ENCODE data around the gene BCL2L13.
"Not testable (repeated sequence)": the region's sequence is repeated elsewhere in the genome, so short reads cannot be mapped to it uniquely, and the experiment has no call there.

BCL2L13 gene

DNA sequence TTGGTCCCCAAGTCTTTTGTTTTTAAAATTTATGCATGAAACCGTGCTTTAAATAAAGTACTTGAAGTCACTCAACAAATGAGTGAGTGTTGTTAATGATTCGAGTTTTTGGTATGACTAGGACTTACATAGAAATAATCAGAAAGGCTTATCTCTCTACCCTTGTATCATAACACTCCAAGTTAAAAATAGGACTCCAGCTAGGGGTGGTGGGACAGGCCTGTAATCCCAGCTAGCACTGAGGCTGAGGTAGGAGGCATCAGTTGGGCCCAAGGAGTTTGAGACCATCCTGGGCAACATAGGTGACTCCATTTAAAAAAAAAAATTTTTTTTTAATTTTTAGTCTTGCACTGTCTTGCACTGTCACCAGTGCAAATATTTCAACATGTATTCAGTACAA, 55.6 kb downstream of the BCL2L13 start:
- no peak for DNase-seq (ENCODE audit: low read depth in 1 of 2, low spot score in 1 of 2)

- no peak for DNase-seq (ENCODE audit: low read depth in 1 of 2, low spot score in 1 of 2)
These were observed 56.2 kb downstream of the BCL2L13 start for GRCh38 chr22:17694752-17695151.

DNA sequence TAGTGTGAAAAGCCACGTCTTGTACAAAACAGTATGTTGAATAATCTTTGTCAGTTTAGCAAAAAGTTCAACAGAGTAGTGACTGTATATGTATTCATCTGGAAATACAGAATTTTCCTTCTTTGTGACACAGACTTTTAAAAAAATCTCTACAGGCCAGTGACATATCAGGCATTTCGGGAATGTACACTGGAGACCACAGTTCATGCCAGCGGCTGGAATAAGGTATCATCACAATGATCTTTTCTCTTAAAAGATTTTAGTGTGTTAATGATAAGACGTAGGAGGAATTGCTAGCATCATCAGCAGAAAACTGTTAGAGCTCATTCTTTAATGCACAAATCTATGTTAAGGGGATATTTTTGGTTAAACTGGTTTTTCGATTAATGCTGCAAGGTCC, 57.4 kb downstream of the BCL2L13 start:
- DNase-seq (ENCODE audit: low read depth in 1 of 2, low spot score in 1 of 2), result no peak

DNA sequence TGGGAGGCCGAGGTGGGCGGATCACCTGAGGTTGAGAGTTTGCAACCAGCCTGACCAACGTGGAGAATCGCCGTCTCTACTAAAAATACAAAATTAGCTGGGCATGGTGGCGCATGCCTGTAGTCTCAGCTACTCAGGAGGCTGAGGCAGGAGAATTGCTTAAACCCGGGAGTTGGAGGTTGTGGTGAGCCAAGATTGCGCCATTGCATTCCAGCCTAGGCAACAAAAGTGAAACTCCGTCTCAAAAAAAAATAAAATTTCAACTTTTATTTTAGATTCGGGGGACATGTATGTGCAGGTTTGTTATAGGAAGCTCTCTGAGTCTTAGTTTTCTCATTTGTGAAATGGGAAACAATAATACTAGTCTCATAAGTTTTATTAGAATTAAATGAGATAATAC, 58.6 kb downstream of the BCL2L13 start:
- DNase-seq (ENCODE audit: low read depth in 1 of 2, low spot score in 1 of 2), result not testable (repeated sequence)

DNA sequence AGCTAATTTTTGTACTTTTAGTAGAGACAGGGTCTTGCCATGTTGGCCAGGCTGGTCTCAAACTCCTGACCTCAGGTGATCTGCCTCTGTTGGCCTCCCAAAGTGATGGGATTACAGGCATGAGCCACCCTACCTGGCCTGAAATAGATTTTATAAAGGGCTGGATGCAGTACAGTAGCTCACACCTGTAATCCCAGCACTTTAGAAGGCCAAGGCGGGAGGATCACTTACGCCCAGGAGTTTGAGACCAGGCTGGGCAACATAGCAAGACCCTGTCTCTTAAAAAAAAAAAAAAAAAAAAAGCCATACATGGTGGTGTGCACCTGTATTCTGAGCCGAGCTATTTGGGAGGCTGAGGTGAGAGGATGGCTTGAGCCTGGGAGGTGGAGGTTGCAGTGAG, 59.7 kb downstream of the BCL2L13 start:
- not testable (repeated sequence) for DNase-seq (ENCODE audit: low read depth in 1 of 2, low spot score in 1 of 2)

DNA sequence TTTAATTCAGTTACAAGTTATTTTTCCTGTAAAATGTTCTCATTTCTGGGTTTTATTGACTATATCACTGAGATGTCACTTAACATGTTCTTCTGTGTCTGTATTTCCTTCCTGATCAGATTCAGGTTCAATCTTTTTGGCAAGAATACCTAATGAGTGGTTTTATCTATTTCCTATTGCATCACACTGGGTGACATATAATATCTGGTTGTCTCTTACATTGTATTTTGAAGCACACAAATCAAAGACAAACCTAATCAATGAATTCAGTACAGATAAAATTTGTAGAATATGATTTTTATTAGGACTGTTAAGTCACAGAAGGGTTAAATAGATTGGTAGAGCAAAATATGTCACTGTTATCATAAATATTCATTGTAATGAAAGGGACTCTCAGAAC, 60.4 kb downstream of the BCL2L13 start:
- DNase-seq (ENCODE audit: low read depth in 1 of 2, low spot score in 1 of 2), result no peak

DNA sequence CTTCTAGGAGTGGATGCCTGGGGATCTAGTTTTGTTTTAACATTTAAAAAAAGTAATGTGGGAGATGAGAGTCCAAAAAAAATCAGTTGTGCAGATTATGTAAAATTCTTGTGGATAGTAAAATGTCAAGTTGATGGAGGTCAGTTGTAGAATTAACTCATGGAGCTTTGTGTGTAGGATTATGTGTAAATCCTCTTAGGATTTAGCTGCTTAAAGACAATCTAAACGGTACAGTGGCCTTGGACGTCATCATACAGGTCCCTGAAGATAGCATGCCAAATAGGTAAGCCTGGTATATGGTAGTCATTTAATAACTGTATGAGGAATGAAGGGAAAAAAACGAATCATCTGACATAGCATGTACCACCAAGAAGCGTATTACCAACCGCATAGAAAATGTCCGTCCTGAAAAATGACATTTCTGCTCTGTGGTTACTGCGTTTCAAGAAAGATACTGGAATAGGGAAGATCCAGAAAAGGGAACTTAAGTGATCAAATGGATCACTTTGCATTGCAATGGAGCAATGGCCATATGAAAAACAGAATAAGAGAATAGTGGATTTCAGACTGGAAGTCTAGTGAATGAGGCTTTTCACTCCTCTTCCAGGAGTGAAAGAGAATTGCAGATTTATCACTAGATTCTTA, 61.3 kb downstream of the BCL2L13 start:
- DNase-seq (ENCODE audit: low read depth in 1 of 2, low spot score in 1 of 2), result no peak

DNA sequence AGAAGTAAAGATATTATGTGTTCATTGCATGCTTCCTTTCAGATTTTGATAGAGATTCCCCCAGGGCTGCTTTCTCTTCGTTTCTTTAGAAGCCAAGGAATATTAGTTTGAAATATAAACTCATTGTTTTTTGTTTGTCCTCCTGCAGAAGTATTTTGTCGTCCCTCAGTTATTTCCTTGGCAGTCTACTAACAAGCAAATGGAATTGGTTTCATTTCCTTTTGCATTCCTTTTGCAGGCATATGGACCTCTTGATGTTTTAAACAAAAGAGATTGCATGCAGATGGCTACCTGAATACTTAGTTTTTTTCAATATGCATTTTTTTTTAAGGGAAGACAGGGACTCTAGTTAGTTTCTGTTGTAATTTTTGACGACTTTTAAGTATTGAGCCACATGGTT, 62.2 kb downstream of the BCL2L13 start:
- no peak for DNase-seq (ENCODE audit: low read depth in 1 of 2, low spot score in 1 of 2)

DNA sequence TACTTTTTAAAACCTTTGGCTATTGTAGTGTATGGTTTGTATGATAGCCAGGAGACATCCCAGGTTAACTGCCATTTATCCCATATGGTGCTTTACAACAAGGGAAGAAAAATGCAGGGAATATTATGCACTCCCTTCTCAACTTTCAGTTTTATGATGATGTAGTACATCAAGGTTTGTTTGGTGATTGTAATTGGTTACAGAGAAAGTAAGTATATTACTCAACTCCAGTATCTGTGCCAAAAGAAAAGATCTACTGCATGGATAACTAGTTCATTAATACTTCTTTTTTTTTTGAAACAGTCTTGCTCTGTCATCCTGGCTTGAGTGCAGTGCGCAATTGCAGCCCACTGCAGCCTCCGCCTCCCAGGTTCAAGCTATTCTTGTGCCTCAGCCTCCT, 65.3 kb downstream of the BCL2L13 start:
- DNase-seq (ENCODE audit: low read depth in 1 of 2, low spot score in 1 of 2), result no peak

GRCh38 chr22:17705546-17705945, 67.0 kb downstream of the BCL2L13 start:
- no peak for DNase-seq (ENCODE audit: low read depth in 1 of 2, low spot score in 1 of 2)

DNA sequence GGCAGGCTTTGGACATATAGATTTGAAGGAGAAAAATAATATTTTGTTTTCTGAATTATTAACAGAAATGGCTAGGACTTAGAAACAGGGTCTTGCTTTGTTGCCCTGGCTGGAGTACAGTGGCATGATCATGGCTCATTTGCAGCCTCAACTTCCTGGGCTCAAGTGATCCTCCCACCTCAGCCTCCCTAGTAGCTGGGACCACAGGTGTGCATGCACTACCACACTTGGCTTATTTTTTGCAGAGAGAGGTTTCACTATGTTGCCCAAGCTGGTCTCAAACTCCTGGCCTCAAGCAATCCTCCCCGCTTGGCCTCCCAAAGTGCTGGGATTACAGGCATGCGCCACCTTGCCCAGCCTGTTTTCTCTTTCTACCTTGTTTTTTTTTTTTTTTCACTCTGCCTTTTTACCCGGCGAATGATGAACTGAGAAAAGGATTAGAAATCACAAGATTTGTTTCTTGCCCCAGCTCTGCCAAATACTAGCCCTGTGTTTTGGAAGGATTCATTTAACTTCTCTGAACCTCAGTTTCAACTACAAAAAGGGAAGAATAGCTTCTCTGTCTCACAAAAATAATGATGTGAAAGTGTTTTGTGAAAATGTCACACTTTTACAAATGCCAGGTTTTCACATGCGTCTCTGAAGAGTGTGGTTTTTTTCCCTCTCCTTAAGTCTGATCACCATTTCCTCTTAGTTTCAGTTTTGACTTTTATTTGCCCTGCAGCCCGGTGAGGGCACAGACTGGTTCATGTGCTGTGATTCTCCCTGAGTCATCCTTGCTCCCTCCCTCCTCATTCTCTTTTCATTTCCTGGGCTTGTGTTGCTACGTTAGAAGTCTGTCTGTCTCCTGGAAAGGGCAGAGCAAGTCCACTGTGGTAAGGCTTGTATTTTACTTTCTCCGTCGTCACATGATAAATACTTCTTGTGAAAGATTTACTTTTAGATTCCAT, 67.7 kb downstream of the BCL2L13 start:
- DNase-seq (ENCODE audit: low read depth in 1 of 2, low spot score in 1 of 2), result peak in 1 of 2 donors; percentile 2

GRCh38 chr22:17706947-17707346, 68.4 kb downstream of the BCL2L13 start:
- DNase-seq (ENCODE audit: low read depth in 1 of 2, low spot score in 1 of 2), result no peak

GRCh38 chr22:17707526-17707925, 69.0 kb downstream of the BCL2L13 start:
- DNase-seq (ENCODE audit: low read depth in 1 of 2, low spot score in 1 of 2), result no peak

GRCh38 chr22:17710023-17710422, 71.5 kb downstream of the BCL2L13 start:
- DNase-seq (ENCODE audit: low read depth in 1 of 2, low spot score in 1 of 2), result no peak

- no peak for DNase-seq (ENCODE audit: low read depth in 1 of 2, low spot score in 1 of 2)
These were observed 73.9 kb downstream of the BCL2L13 start for GRCh38 chr22:17712441-17712840.

DNA sequence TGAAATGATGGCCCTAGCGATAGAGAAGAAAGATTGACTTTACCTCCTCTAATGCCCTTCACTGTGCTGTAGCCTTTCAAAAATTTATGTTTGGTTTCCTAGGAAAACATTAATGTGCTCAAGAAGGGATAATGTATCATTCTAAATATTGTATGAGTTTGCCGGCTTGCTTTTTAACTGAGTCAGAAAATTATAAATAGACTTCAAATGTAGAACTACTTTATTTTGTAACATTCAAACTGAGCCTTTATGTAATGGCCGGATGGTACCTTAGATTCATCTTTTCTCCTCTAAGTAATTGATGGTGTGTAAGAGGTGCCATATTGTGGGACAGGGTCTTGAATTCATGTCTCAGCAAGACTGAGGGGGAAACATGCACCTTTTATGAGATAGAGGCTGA, 78.0 kb downstream of the BCL2L13 start:
- no peak for DNase-seq (ENCODE audit: low read depth in 1 of 2, low spot score in 1 of 2)

DNA sequence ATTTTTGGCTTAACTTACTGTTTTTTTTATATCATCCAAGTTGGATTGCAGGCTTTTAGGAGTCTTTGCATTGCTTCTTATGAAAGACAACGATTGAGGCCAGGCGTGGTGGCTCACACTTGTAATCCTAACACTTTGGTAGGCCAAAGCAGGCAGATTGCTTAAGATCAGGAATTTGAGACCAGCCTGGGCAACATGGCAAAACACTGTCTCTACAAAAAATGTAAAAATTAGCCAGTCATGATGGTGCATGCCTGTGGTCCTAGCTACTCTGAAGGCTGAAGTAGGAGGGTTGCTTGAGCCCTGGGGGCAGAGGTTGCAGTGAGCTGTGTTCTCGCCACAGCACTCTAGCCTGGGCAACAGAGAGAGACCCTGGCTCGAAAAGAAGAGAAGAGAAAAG, 79.2 kb downstream of the BCL2L13 start:
- no peak for DNase-seq (ENCODE audit: low read depth in 1 of 2, low spot score in 1 of 2)

DNA sequence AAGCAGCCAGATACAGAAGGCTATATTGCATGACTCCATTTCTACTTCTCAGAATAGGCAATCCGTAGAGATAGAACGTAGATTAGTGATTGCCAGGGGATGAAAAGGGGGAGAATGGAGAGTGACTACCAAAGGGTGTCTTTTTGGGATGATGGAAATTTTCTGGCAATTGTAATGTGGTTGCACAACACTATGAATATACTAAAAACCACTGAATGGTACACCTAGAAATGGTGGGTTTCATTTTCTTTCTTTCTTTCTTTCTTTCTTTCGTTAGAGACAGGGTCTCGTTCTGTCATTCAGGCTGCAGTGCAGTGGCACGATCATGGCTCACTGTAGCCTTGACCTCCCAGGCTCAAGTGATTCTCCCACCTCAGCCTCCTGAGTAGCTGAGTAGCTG, 81.4 kb downstream of the BCL2L13 start:
- no peak for DNase-seq (ENCODE audit: low read depth in 1 of 2, low spot score in 1 of 2)

- DNase-seq (ENCODE audit: low read depth in 1 of 2, low spot score in 1 of 2), result no peak
These were observed 85.7 kb downstream of the BCL2L13 start for GRCh38 chr22:17724241-17724640.

DNA sequence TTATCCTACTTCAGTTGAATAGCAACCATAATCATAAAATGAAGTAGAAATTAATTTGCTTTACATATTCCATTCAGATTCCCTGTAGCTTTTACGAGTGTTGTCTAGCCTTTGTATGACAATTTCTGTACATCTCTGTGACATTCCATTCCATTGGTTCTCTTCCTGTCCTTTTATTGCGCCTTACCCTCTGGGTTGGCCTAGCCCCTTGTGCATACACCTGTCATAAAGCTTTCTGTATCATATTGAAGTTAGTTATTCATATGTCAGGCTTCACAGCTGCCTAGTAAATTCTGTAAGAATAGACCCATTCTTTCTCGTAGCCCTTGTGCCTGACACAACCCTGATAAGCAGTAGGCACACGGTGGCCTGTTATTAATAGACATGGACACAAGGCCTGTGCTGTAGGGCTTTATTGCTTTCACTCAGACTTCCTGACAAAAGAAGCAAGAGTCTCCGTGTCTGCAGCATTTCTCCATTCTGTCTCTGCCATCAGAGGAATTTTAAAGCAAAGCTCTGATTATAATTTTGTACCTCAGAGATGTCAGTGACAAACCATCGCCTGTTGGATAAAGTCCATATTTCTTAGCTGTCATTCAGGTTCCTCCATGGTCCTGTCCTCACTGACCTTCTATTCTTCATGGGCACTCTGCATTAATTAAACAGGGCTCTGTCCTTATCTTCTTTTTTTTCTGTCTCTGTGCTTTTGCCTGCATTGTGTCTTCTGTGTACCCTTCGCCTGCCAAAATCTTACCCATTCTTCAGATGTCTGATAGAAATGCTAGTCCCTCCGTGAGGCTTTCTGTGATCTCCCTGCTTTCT, 86.3 kb downstream of the BCL2L13 start:
- DNase-seq (ENCODE audit: low read depth in 1 of 2, low spot score in 1 of 2), result no peak

- no peak for DNase-seq (ENCODE audit: low read depth in 1 of 2, low spot score in 1 of 2)
These were observed 86.9 kb downstream of the BCL2L13 start for GRCh38 chr22:17725500-17725796.
